ENCODE data around the gene ARHGAP15.

GRCh38 chr2:143696651-143697050 is 567.4 kb downstream of the ARHGAP15 start:
- TF ChIP-seq, protein P1, sequence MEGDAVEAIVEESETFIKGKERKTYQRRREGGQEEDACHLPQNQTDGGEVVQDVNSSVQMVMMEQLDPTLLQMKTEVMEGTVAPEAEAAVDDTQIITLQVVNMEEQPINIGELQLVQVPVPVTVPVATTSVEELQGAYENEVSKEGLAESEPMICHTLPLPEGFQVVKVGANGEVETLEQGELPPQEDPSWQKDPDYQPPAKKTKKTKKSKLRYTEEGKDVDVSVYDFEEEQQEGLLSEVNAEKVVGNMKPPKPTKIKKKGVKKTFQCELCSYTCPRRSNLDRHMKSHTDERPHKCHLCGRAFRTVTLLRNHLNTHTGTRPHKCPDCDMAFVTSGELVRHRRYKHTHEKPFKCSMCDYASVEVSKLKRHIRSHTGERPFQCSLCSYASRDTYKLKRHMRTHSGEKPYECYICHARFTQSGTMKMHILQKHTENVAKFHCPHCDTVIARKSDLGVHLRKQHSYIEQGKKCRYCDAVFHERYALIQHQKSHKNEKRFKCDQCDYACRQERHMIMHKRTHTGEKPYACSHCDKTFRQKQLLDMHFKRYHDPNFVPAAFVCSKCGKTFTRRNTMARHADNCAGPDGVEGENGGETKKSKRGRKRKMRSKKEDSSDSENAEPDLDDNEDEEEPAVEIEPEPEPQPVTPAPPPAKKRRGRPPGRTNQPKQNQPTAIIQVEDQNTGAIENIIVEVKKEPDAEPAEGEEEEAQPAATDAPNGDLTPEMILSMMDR (IDR thresholded peaks at IDR 0.05): no peak
- TF ChIP-seq EP300 (IDR thresholded peaks at IDR 0.05): no peak
